Kasumi-1 (cell line): Measurements from ENCODE around the gene SURF6.

Experiments
- DNase-seq, 2 experiments: peaks; one replicate each; lab custom pipeline; 2025; lab: John Stamatoyannopoulos, UW

SURF6 gene

DNA sequence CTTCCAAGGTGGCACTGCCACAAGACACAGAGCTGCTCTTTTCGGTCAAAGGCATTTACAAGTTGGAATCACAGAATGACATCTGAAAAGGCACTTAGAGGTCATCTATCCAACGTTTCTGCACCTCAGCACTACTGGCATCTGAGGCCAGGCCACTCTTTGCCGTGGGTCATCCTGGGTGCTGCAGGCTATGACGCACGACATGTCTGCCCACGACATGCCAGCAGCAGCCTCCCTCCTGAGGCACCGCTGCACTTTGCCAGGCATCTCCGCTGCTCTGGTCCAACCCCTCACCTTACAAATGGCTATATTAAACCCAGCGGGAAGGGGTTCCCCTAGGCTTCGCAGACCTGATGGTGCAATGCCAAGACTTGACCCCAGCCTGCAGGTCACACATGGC, 31.8 kb upstream of the SURF6 start:
- DNase-seq: no peak

DNA sequence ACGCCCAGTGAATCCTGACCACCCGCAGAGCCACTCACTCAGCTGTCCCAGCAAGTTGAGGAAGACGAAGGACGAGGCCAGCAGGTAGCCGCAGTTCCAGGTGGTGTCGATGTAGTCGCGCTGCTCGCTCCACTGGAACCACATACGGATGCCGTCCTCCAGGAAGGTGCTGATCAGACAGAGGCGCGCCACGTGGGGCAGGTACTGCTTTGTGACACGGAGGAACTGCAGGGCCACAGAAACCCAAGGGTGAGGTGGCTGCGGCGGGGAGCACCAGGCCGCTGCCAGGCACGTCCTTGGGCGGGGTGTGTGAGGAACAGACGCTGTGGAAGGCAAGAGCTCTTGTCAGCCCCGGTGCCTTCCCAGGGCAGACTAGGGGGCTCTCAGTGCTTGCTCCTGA, 31.2 kb upstream of the SURF6 start:
- DNase-seq: no peak

DNA sequence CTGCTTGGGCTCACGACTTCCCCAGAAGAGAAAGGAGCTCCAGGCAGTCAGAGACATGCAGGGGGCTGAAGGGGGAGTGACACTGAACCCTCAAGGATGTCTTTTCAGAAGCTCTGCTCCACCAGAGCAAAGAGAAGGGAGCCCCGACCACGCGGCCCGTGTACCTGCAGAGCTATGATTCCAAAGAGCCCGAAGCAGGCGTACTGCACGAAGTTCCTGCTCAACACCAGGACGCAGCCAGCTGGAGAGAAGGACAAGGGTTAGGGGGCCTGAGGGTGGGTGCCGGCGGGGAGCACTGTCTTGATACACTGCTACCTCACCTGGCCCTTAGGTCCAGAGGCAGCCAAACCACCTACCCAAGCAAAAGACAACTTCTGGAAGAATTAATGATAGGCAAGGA, 30.4 kb upstream of the SURF6 start:
- no peak for DNase-seq

DNA sequence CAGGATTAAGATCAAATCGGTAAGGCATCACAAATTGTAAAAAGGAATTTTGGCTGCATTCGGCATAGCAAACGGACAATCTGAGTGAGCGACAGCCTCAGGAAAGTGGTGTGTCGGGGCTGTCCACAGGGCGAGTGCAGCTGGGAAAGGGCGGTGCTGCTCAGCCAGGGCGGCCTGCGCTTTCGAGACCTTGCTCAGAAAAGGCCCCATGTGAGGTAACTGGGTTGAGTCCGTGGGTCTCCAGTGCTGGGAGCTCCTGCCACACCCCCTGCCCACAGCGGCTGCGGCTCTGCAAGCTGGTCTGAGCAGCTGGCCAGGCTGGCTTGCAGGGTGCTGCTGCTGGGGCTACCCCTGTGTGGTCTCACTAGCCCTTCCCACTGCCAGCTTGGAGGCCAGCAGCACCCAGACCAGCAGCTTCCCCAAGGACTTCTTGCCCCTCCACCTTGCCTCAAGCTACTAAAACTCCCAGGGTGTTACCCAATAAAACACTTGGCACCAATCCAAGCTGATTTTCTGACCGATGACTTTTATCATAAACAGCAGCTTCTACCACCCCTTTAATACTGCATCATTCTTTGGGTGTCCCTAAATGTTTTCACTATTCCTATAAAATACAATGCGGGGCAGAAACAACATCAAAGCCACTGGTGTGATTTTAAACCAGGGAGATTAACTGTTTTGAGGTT, 26.5 kb upstream of the SURF6 start:
- DNase-seq: no peak

DNA sequence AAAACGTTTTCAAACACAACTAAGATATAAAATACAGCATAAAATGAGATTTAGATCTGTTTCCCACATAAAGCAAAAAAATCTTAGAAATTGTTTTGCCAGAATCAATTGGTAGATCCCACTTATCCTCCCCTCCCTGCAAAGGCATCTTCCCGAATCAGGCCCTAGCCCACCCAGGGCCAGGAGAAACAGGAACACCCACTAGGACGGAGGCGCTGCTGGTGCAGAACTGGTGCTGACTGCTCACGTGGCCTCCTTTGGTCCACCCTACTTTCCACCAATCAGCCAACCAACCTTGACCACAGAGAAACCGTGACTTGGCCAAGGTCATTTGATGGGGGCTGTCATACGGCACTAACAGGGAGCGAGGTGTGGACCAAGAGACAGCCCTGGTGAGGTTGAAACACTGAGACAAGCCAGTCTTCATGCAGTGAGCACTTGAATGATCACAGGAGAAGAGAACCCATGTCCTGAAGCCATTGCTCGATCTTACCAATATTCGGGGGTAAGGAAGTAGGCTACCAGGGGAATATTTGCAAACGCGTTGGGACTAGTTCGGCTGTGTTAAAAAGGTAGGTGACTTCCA, 25.6 kb upstream of the SURF6 start:
- DNase-seq: no peak

GRCh38 chr9:133360400-133361393, 24.7 kb upstream of the SURF6 start:
- no peak for DNase-seq

DNA sequence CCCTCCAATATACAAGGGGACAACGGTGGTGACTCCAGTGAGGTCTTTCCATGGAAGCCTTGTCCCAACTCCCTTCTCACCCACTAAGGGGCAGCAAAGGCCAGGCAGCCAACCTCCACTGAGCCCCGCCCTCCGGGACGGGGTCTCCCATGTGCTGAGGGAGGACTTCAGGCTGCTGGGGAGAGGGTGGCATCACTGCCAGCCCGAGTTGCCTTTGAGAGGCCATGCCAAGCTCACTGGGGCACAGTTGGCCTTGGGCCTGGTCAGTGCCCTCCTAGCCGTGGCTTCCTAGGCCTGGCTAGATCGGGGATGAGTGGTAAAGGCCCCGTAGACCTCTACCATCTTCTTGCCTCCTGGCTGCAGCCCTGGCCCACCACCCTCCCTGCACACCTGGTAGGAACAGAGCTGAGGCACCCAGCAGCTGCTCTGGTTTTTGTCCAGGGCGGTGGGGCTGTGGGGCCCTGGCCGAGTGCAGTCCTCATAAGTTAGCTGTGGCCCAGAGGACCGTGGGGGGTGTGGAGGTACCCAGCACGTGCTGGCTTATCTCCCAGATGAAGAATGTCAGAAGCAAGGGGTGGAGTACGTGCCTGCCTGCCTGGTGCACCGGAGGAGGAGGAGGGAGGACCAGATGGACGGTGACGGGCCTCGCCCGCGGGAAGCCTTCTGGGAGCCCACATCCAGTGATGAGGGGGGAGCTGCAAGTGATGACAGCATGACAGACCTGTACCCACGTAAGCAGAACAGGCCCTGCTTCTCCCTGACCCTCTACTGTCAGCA, 23.6 kb upstream of the SURF6 start:
- DNase-seq: peak; percentile 17

GRCh38 chr9:133357656-133358055, 21.7 kb upstream of the SURF6 start:
- DNase-seq: no peak

GRCh38 chr9:133356391-133357091, 20.6 kb upstream of the SURF6 start, which contains the start of the genes SURF1 and SURF2:
TSS of gene SURF1 (minus strand) at chr9:133356487. CDS start at chr9:133356453, 34 bp downstream.
TSS of gene SURF2 (plus strand) at chr9:133356550. CDS start at chr9:133356593, 43 bp downstream.
- DNase-seq: peak; percentile 76 to 80

DNA sequence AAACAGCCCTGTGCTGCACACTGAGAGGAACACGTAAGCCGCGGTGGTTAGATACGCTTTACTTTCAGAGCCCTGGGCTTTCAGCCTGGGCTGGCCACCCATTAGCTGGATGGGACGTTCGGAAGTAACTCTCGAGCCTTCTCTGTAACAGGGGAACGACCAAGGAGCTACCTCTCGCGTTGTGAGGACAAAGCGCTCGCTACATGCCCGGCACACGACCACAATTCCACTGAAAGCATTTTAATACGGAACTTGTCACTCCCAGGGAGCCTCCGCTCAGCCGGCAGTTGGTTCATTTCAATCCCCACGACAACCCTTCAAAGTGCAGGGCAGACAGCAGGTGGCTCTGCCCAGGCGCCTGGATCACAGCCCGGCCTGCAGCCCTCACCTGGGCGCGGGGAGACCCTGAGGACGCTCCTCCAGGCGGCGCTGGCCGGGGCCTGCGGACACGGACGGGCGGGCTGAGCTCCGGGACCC, 19.9 kb upstream of the SURF6 start:
- peak in 1 of 2 experiments; percentile 27 for DNase-seq

- no peak for DNase-seq
Measured at GRCh38 chr9:133354766-133355165, 18.8 kb upstream of the SURF6 start.

DNA sequence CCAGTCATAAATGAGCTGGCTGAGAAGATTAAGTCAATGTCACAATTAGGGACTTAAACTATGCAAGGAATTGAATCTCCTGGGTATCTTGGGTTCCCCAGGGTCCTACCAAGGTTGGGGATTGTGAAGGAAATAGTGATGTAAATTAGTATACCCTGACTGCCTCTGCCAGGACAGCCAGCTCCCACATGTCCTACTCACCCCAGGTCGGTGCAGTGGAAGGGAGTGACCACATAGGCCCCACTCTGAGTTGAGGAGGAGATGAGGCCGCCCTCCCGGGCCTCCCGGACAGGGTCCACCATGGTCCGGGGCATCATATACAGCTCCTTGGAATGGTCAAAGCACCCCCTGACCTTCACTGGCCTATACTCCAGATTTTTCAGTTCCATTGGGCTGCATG, 17.6 kb upstream of the SURF6 start:
- DNase-seq: no peak

- DNase-seq: no peak
Measured at GRCh38 chr9:133352635-133353340, 16.8 kb upstream of the SURF6 start.

GRCh38 chr9:133351908-133352634, 16.1 kb upstream of the SURF6 start:
- peak; percentile 79 to 80 for DNase-seq

- no peak for DNase-seq
Measured at GRCh38 chr9:133351526-133351907, 15.5 kb upstream of the SURF6 start.

DNA sequence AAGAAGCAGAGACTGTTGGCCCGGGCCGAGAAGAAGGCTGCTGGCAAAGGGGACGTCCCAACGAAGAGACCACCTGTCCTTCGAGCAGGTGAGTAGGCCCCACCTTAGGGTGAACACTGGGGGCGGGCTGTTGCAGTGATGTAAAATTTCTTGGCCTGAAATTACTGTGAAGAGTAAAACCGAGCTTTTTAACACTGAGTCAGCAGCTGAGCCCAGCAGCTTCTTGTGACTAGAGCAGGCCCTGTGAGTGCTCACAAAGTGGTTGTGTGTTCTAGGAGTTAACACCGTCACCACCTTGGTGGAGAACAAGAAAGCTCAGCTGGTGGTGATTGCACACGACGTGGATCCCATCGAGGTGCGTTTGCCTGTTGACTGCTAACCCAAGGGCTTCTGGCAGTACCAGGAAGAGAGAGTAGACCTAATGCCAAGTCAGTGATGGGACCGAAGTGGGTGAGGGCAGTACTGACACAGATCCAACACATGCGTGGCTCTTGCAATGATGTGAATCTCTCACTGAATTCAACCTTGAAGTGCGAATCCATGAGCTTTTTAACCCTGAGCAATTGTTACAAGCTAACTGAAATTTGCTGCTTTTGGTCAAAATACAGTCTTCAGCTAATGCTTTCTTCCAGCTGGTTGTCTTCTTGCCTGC, 14.1 kb upstream of the SURF6 start:
- DNase-seq: no peak

DNA sequence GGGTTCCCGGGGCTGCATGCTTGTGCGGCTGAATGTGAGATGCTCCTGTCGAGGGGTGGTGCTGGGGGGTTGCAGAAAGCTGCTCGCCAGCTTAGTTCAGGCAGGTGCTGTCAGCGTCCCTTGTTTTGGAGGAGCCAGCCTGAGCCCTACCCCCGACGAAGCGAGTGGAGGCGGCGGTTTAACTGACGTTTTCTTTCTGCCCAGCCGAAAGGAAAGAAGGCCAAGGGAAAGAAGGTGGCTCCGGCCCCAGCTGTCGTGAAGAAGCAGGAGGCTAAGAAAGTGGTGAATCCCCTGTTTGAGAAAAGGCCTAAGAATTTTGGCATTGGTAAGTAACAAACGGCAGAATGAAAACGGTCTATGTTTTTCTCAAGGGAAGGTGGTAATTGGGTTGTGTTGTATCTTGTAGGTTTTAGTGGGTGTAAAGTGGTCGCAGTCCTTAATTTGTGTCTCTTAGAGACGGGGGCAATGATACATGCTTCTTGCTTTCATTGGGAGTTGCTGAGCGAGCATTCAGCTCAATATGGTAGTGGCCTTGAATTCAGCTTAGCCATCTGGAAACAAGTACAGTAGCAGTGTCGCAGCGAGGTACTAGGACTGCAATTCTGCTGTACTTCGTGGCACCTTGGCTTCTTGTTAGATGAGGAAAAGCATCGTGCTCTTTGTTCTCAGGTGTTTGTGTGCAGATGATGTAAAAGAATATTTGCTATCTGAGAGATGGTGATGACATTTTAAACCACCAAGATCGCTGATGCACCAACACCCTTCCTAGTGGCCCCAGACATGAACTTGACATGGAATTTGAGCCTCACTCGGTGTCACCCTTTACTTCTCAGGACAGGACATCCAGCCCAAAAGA, 13.0 kb upstream of the SURF6 start:
- no peak for DNase-seq
